H9 (cell line): ENCODE measurements around the gene CAMSAP2. TPM values are rescaled to one million over a fixed set of nuclear protein-coding genes. Genes with fewer than 3 reads are reported as not detected.

Experiments
- DNase-seq: peaks from one replicate; pipeline ENCODE4 v3.0.0-alpha.2; 2017
- H2AFZ ChIP-seq: one replicate; pipeline ENCODE4 v1.6.1; 2013; ENCODE audit warnings: mild to moderate bottlenecking, low read length, control low read depth, moderate library complexity
- H2AK5ac ChIP-seq: 2 replicates; pipeline ENCODE4 v1.6.1; 2013; ENCODE audit warnings: low read length, control low read depth, mixed read lengths; ENCODE audit not compliant: insufficient read length
- H2BK120ac ChIP-seq: one replicate; pipeline ENCODE4 v1.6.1; 2013; ENCODE audit warnings: low read depth, mild to moderate bottlenecking, low read length, control low read depth, inconsistent platforms; ENCODE audit not compliant: poor library complexity, severe bottlenecking
- H2BK12ac ChIP-seq: 2 replicates; pipeline ENCODE4 v1.6.1; 2013; ENCODE audit warnings: low read length, control low read depth, mixed read lengths, low read depth; ENCODE audit not compliant: insufficient read length
- H2BK15ac ChIP-seq: 2 replicates; pipeline ENCODE4 v1.6.1; 2013; ENCODE audit warnings: low read depth, low read length, control low read depth
- H2BK20ac ChIP-seq: one replicate; pipeline ENCODE4 v1.6.1; 2013; ENCODE audit warnings: low read depth, mild to moderate bottlenecking, low read length, control low read depth, inconsistent platforms; ENCODE audit not compliant: poor library complexity, severe bottlenecking
- H2BK5ac ChIP-seq: 2 replicates; pipeline ENCODE4 v1.6.1; 2013; ENCODE audit warnings: low read length, control low read depth, mixed read lengths; ENCODE audit not compliant: insufficient read length
- H3K14ac ChIP-seq: 2 replicates; pipeline ENCODE4 v1.6.1; 2013; ENCODE audit warnings: low read length, control low read depth; ENCODE audit not compliant: insufficient read depth
- H3K18ac ChIP-seq: 2 replicates; pipeline ENCODE4 v1.6.1; 2013; ENCODE audit warnings: low read depth, mild to moderate bottlenecking, mixed read lengths, low read length, control low read depth; ENCODE audit not compliant: insufficient read length
- H3K23ac ChIP-seq: 2 replicates; pipeline ENCODE4 v1.6.1; 2013; ENCODE audit warnings: low read length, control low read depth, mixed read lengths, low read depth; ENCODE audit not compliant: insufficient read length
- H3K23me2 ChIP-seq: 2 replicates; pipeline ENCODE4 v1.6.1; 2013; ENCODE audit warnings: low read depth, mild to moderate bottlenecking, mixed read lengths, low read length, control low read depth; ENCODE audit not compliant: insufficient read length, poor library complexity, severe bottlenecking
- H3K27ac ChIP-seq: 2 replicates; pipeline ENCODE4 v1.5.1; 2013; ENCODE audit warnings: low read length, control low read depth, mixed read lengths, low read depth; ENCODE audit not compliant: insufficient read length
- H3K27me3 ChIP-seq: 2 replicates; pipeline ENCODE4 v1.6.1; 2013; ENCODE audit warnings: low read length, control low read depth, inconsistent platforms; ENCODE audit not compliant: insufficient read depth
- H3K4ac ChIP-seq: 2 replicates; pipeline ENCODE4 v1.6.1; 2013; ENCODE audit warnings: low read depth, mild to moderate bottlenecking, control low read depth, inconsistent platforms, low read length, moderate library complexity
- H3K4me1 ChIP-seq: 2 replicates; pipeline ENCODE4 v1.6.1; 2013; ENCODE audit warnings: low read length, control low read depth, inconsistent platforms; ENCODE audit not compliant: insufficient read depth
- H3K4me2 ChIP-seq: 2 replicates; pipeline ENCODE4 v1.6.1; 2013; ENCODE audit warnings: low read length, control low read depth, mixed read lengths; ENCODE audit not compliant: insufficient read length, insufficient read depth
- H3K56ac ChIP-seq: 2 replicates; pipeline ENCODE4 v1.6.1; 2013; ENCODE audit warnings: low read depth, mild to moderate bottlenecking, mixed read lengths, low read length, control low read depth; ENCODE audit not compliant: insufficient read length
- H3K79me1 ChIP-seq: 2 replicates; pipeline ENCODE4 v1.6.1; 2013; ENCODE audit warnings: low read depth, mild to moderate bottlenecking, moderate library complexity, low read length, control low read depth, inconsistent platforms; ENCODE audit not compliant: insufficient read depth, poor library complexity, severe bottlenecking
- H3K79me2 ChIP-seq: 2 replicates; pipeline ENCODE4 v1.6.1; 2013; ENCODE audit warnings: low read length, control low read depth, inconsistent platforms; ENCODE audit not compliant: insufficient read depth
- H3K9ac ChIP-seq: 2 replicates; pipeline ENCODE4 v1.6.1; 2013; ENCODE audit warnings: low read length, control low read depth, mixed read lengths; ENCODE audit not compliant: insufficient read length; ENCODE audit errors: extremely low read depth
- H3K9me3 ChIP-seq: one replicate; pipeline ENCODE4 v1.6.1; 2013; ENCODE audit warnings: low read depth, low read length, inconsistent platforms; ENCODE audit not compliant: control insufficient read depth
- H3T11ph ChIP-seq: one replicate; pipeline ENCODE4 v1.6.1; 2013; ENCODE audit warnings: mild to moderate bottlenecking, low read length, control low read depth, inconsistent platforms
- H4K20me1 ChIP-seq: one replicate; pipeline ENCODE4 v1.6.1; 2013; ENCODE audit not compliant: control insufficient read depth, insufficient read length, insufficient read depth
- H4K5ac ChIP-seq: 2 replicates; pipeline ENCODE4 v1.6.1; 2013; ENCODE audit warnings: low read depth, mild to moderate bottlenecking, mixed read lengths, low read length, control low read depth; ENCODE audit not compliant: insufficient read length
- H4K8ac ChIP-seq: replicated peaks from 2 replicates; pipeline ENCODE4 v1.6.1; 2013; ENCODE audit warnings: low read length, control low read depth, mixed read lengths, low read depth; ENCODE audit not compliant: insufficient read length
- H4K91ac ChIP-seq: 2 replicates; pipeline ENCODE4 v1.6.1; 2013; ENCODE audit warnings: low read depth, mild to moderate bottlenecking, moderate library complexity, mixed read lengths, low read length, control low read depth; ENCODE audit not compliant: insufficient read length
- H3K27ac Mint-ChIP-seq, 3 experiments: 2 replicates in 2 of 3; 3 replicates in 1 of 3; pipeline ENCODE4 v1.8.0; 2020 to 2021; ENCODE audit warnings: mixed read lengths in 3 of 3, mild to moderate bottlenecking in 1 of 3, moderate library complexity in 1 of 3
- H3K27me3 Mint-ChIP-seq: 2 replicates; pipeline ENCODE4 v1.8.0; 2021; ENCODE audit warnings: low read depth, mild to moderate bottlenecking, moderate library complexity, mixed read lengths
- H3K36me3 Mint-ChIP-seq, 3 experiments: 2 replicates in 2 of 3; 3 replicates in 1 of 3; pipeline ENCODE4 v1.8.0; 2020 to 2021; ENCODE audit warnings: low read depth in 3 of 3, mixed read lengths in 3 of 3; ENCODE audit not compliant: insufficient read depth in 1 of 3
- H3K4me1 Mint-ChIP-seq, 2 experiments: 2 replicates each; pipeline ENCODE4 v1.8.0; 2020; ENCODE audit warnings: mixed read lengths in 2 of 2
- H3K4me3 Mint-ChIP-seq, 2 experiments: 2 replicates in 1 of 2; 3 replicates in 1 of 2; pipeline ENCODE4 v1.8.0; 2020 to 2021; ENCODE audit warnings: mild to moderate bottlenecking in 2 of 2, mixed read lengths in 2 of 2, moderate library complexity in 1 of 2
- H3K9me3 Mint-ChIP-seq, 2 experiments: 2 replicates in 1 of 2; 3 replicates in 1 of 2; pipeline ENCODE4 v1.8.0; 2020; ENCODE audit warnings: mild to moderate bottlenecking in 2 of 2, mixed read lengths in 2 of 2, moderate library complexity in 1 of 2
- CTCF ChIP-seq: fragments of 200-600 bp; sonication (generic); conservative IDR thresholded peaks from 3 replicates; pipeline ENCODE4 v1.8.0; 2021; ENCODE audit warnings: antibody characterized with exemption, mild to moderate bottlenecking
- WGBS: extraction: QIAGEN DNeasy Blood & Tissue Kit; methylation state at CpG from one replicate; pipeline ENCODE4 v1.1.7; 2013; ENCODE audit warnings: missing lambda C conversion rate, low lambda C conversion rate, mixed read lengths; ENCODE audit not compliant: insufficient read length; ENCODE audit errors: extremely low coverage; 5-methylcytosine and 5-hydroxymethylcytosine counted together
- total RNA-seq: library from RNA; stranded (reverse); gene quantifications from 2 replicates; pipeline ENCODE4 v1.2.1, GENCODE V29; 2021

CAMSAP2 gene
- total RNA-seq, 1 experiment from 2014 or later = 33.7 TPM

- H3K4ac ChIP-seq = no peak overlapping the region
- H3K9me3 Mint-ChIP-seq = peaks cover 8 to 13% of the 10 kb centered on the region in 2 experiments; a peak in 4 of 5 replicates
- no peak overlapping the region for H3K23ac ChIP-seq
- peaks cover 4% of the 10 kb centered on the region for H3K79me1 ChIP-seq
- no peak overlapping the region for H2BK5ac ChIP-seq
- H4K8ac ChIP-seq = no peak overlapping the region
- no peak overlapping the region for H2AK5ac ChIP-seq
- no peak overlapping the region for H3K4me2 ChIP-seq
- no peak overlapping the region for H3K4me3 Mint-ChIP-seq
- H3K27ac ChIP-seq = no peak overlapping the region
- H3K27me3 ChIP-seq = no peaks in the 10 kb centered on the region
- TF ChIP-seq CTCF = no peak
- peaks cover 24 to 40% (median 36%) of the 10 kb centered on the region in 3 experiments for H3K36me3 Mint-ChIP-seq
- no peak for DNase-seq
- no peak overlapping the region for H2BK12ac ChIP-seq
- no peak overlapping the region for H3T11ph ChIP-seq
- no peak overlapping the region for H2BK20ac ChIP-seq
- no peaks in the 10 kb centered on the region; the same call in 1 of the 2 replicates for H3K79me2 ChIP-seq
- no peak overlapping the region for H3K18ac ChIP-seq
- H3K14ac ChIP-seq = no peak overlapping the region
- H3K9me3 ChIP-seq = no peaks in the 10 kb centered on the region
- peaks cover 3% of the 10 kb centered on the region; the same call in 1 of the 2 replicates for H3K4me1 ChIP-seq
- no peak overlapping the region for H2AFZ ChIP-seq
- no peak overlapping the region for H2BK120ac ChIP-seq
- H3K27me3 Mint-ChIP-seq = no peaks in the 10 kb centered on the region
- WGBS = no CpG with 5 or more reads among the region's 6 CpGs
- no peak overlapping the region for H3K9ac ChIP-seq
- no peak overlapping the region for H3K56ac ChIP-seq
- peaks cover 12 to 14% of the 10 kb centered on the region in 2 experiments for H3K4me1 Mint-ChIP-seq
- H4K20me1 ChIP-seq = no peaks in the 10 kb centered on the region
- no peaks in the 10 kb centered on the region for H3K23me2 ChIP-seq
- H3K27ac Mint-ChIP-seq = no peak overlapping the region; a peak in 1 of 7 replicates
- no peak overlapping the region for H4K91ac ChIP-seq
- H2BK15ac ChIP-seq = no peak overlapping the region
- no peak overlapping the region for H4K5ac ChIP-seq
Observed at GRCh38 chr1:200783926-200784325, 45.2 kb downstream of the CAMSAP2 start.
